Left cardiac atrium (tissue), 4 donors: ENCODE data around the gene PCDHB16. TPM values are rescaled to one million over a fixed set of nuclear protein-coding genes. Genes with fewer than 3 reads are reported as not detected.
"Not testable (repeated sequence)": the region's sequence is repeated elsewhere in the genome, so short reads cannot be mapped to it uniquely, and the experiment has no call there.

Experiments used
- ATAC-seq, 2 donors: fragments of 200-7000 bp; cut with Tn5 transposase; one replicate each; pipeline ENCODE4 v1.9.1; 2020; ENCODE audit warnings: mild to moderate bottlenecking in 2 of 2, moderate library complexity in 2 of 2
- DNase-seq: peaks from one replicate; pipeline ENCODE4 v3.0.0-alpha.2; 2020
- intact Hi-C, 2 donors: fragments of 100-400 bp; cut with DNase I; formaldehyde crosslinking; loops; one replicate each; pipeline versions ENCODE4 v1.14.1 to v1.15.1; 2022 to 2023
- total RNA-seq, 2 donors: library from RNA; stranded (reverse); fragmentation: NEBNext Ultra II Directional; extraction: Animal tissue kit (Norgen Biotek cat#: 25700); gene quantifications; one replicate each; pipeline ENCODE4 v1.2.1, GENCODE V29; 2021
- donor health status: DM: no; HTN: yes; CAD: no.
- donor health status: DM: no; HTN: yes; CAD: no; lungs with severe emphysema.
- donor health status: DM: yes; HTN: yes; CAD: no.
- donor health status: Dilated cardiomyopathy.

PCDHB16 gene
- total RNA-seq, 2 donors from 2014 or later, result 2.6 to 3.1 TPM

DNA sequence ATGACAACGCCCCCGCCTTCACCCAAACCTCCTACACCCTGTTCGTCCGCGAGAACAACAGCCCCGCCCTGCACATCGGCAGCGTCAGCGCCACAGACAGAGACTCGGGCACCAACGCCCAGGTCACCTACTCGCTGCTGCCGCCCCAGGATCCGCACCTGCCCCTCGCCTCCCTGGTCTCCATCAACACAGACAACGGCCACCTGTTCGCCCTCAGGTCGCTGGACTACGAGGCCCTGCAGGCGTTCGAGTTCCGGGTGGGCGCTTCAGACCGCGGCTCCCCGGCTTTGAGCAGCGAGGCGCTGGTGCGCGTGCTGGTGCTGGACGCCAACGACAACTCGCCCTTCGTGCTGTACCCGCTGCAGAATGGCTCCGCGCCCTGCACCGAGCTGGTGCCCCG is 2.8 kb upstream of the PCDHB16 start:
- intact Hi-C loops, result not testable (repeated sequence)

DNA sequence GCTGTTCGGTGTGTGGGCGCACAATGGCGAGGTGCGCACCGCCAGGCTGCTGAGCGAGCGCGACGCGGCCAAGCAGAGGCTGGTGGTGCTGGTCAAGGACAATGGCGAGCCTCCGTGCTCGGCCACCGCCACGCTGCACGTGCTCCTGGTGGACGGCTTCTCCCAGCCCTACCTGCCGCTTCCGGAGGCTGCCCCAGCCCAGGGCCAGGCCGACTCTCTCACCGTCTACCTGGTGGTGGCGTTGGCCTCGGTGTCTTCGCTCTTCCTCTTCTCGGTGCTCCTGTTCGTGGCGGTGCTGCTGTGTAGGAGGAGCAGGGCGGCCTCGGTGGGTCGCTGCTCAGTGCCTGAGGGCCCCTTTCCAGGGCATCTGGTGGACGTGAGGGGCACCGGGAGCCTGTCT is 2.3 kb upstream of the PCDHB16 start:
- intact Hi-C loops, DNase-seq, ATAC-seq: not testable (repeated sequence)

More for the DNA sequence above, 2.8 kb upstream of the PCDHB16 start:
- not testable (repeated sequence) for DNase-seq, ATAC-seq

DNA sequence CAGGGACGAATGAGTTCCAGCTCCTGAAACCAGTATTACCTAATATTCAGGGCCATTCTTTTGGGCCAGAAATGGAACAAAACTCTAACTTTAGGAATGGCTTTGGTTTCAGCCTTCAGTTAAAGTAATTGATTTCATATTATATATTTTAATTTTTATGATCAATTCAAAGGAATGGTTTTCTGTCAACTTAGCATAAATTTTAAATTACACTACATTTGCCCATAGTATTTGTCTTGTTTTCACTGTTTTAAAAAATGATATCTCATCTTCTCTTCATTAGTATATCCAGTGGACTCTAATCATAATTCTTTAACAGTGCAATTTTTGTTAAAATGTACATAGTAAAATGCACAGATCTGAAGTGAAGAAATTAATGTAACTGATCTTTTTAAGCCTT is 1.9 kb upstream of the PCDHB16 start:
- intact Hi-C loops, result no loop called here
- ATAC-seq (no peak), DNase-seq (no peak)

DNA sequence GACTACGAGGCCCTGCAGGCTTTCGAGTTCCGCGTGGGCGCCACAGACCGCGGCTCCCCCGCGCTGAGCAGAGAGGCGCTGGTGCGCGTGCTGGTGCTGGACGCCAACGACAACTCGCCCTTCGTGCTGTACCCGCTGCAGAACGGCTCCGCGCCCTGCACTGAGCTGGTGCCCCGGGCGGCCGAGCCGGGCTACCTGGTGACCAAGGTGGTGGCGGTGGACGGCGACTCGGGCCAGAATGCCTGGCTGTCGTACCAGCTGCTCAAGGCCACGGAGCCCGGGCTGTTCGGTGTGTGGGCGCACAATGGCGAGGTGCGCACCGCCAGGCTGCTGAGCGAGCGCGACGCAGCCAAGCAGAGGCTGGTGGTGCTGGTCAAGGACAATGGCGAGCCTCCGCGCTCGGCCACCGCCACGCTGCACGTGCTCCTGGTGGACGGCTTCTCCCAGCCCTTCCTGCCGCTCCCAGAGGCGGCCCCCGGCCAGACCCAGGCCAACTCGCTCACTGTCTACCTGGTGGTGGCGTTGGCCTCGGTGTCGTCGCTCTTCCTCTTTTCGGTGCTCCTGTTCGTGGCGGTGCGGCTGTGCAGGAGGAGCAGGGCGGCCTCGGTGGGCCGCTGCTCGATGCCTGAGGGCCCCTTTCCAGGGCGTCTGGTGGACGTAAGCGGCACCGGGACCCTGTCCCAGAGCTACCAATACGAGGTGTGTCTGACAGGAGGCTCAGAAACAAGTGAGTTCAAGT is 2.1 kb downstream of the PCDHB16 start:
- intact Hi-C loops, ATAC-seq, DNase-seq: not testable (repeated sequence)

- no peak for DNase-seq
- ATAC-seq, result no peak
Observed at GRCh38 chr5:141186897-141187512, 4.8 kb downstream of the PCDHB16 start, which contains the start of gene PCDHB9. TSS of gene PCDHB9 (plus strand) at chr5:141187161. CDS start at chr5:141187319, 158 bp downstream.

GRCh38 chr5:141188682-141189081 is 6.5 kb downstream of the PCDHB16 start:
- ATAC-seq, intact Hi-C loops: not testable (repeated sequence)

More at GRCh38 chr5:141186897-141187512, 4.8 kb downstream of the PCDHB16 start, which contains the start of gene PCDHB9:
- intact Hi-C loops, result no loop called here

DNA sequence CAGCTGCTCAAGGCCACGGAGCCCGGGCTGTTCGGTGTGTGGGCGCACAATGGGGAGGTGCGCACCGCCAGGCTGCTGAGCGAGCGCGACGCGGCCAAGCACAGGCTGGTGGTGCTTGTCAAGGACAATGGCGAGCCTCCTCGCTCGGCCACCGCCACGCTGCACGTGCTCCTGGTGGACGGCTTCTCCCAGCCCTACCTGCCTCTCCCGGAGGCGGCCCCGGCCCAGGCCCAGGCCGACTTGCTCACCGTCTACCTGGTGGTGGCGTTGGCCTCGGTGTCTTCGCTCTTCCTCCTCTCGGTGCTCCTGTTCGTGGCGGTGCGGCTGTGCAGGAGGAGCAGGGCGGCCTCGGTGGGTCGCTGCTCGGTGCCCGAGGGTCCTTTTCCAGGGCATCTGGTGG is 6.9 kb downstream of the PCDHB16 start:
- DNase-seq, ATAC-seq, intact Hi-C loops: not testable (repeated sequence)

More at GRCh38 chr5:141188682-141189081, 6.5 kb downstream of the PCDHB16 start:
- DNase-seq, result not testable (repeated sequence)

GRCh38 chr5:141192110-141192725 is 10.0 kb downstream of the PCDHB16 start, which contains the start of gene PCDHB10:
TSS of gene PCDHB10 (plus strand) at chr5:141192353. CDS start at chr5:141192553, 200 bp downstream.
- intact Hi-C loops, result no loop called here
- peak; percentile 29 for DNase-seq
- ATAC-seq, result no peak

DNA sequence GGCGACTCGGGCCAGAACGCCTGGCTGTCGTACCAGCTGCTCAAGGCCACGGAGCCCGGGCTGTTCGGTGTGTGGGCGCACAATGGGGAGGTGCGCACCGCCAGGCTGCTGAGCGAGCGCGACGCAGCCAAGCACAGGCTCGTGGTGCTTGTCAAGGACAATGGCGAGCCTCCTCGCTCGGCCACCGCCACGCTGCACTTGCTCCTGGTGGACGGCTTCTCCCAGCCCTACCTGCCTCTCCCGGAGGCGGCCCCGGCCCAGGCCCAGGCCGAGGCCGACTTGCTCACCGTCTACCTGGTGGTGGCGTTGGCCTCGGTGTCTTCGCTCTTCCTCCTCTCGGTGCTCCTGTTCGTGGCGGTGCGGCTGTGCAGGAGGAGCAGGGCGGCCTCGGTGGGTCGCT is 12.1 kb downstream of the PCDHB16 start:
- intact Hi-C loops, ATAC-seq, DNase-seq: not testable (repeated sequence)

- intact Hi-C loops, result no loop called here
- no peak for DNase-seq
- no peak for ATAC-seq
Observed at GRCh38 chr5:141196363-141196762, 14.2 kb downstream of the PCDHB16 start.

DNA sequence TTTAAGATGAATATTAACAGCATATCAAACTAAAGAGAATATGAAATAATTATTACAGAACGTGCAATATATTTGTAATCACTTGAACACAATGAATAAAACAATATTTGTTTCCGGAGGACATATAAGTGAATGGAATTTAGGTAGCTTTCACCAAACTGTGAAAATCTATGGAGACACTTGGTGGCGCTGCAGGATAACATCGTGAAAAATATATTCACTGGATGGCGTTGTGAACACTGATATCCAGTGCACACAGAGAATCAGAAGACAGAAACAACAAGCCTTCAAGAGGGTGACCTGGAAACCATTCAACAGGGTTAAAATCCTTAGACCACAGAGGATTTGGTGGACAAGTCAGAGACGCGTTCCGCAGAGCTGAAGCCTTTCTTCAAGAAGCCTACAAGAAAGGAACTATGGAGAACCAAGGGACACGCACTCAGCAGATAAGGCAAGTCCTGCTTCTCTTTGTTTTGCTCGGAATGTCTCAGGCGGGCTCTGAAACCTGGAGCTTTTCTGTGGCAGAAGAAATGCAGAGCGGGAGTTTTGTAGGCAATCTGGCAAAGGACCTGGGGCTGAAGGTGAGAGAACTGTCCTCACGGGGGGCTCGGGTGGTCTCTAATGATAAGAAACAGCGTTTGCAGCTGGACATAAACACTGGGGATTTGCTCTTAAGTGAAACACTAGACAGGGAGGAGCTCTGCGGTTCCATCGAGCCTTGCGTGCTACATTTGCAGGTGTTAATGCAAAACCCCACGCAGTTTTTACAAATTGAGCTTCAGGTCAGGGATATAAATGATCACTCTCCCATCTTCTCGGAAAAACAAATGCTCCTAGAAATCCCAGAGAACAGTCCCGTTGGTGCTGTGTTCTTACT is 17.4 kb downstream of the PCDHB16 start, which contains the start of gene PCDHB11:
Gene PCDHB11 (plus strand): TSS at position 269 of the 877 bp plus-strand sequence. CDS start 148 bp downstream, at position 417.
- intact Hi-C loops, result loop anchor here in 1 of 2 donors (10.0 kb wide), 1 partner anchor 155 kb away; the partner anchor contains the start of genes PCDHGA4, PCDHGB1 and PCDHGB2
- no peak for DNase-seq
- ATAC-seq, result no peak

GRCh38 chr5:141201126-141201525 is 18.9 kb downstream of the PCDHB16 start:
- not testable (repeated sequence) for ATAC-seq, DNase-seq
- intact Hi-C loops, result loop anchor here in 1 of 2 donors (10.0 kb wide), 1 partner anchor 154 kb away; the partner anchor contains the start of genes PCDHGA4, PCDHGB1 and PCDHGB2

GRCh38 chr5:141201646-141202045 is 19.5 kb downstream of the PCDHB16 start:
- not testable (repeated sequence) for DNase-seq, ATAC-seq
- intact Hi-C loops, result loop anchor here in 1 of 2 donors (10.0 kb wide), 1 partner anchor 153 kb away; the partner anchor contains the start of genes PCDHGA4, PCDHGB1 and PCDHGB2

DNA sequence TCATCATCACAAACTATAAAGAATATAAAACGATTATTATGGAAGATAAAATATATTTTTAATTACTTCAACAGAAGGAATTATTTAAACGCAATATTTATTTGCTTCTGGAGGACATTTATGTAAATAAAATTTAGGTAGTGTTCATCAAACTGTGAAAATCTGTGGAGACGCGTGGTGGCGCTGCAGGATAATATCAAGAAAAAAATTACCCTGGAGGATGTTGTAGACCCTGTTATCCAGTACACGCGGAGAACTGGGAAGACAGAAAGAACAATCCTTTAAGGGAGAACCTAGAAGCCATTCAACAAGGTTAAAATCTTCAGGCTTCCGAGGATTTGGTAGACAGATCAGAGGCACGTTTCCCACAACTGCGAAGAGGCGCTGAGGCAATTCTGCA is 26.3 kb downstream of the PCDHB16 start, which contains the start of gene PCDHB12:
Gene PCDHB12 (plus strand): TSS at position 242 of the 400 bp plus-strand sequence. CDS start 189 bp downstream, outside the sequence.
- no peak for DNase-seq
- intact Hi-C loops, result loop anchor here in 1 of 2 donors (10.0 kb wide), 1 partner anchor 146 kb away; the partner anchor contains the start of genes PCDHGA4, PCDHGB1 and PCDHGB2
- no peak for ATAC-seq

DNA sequence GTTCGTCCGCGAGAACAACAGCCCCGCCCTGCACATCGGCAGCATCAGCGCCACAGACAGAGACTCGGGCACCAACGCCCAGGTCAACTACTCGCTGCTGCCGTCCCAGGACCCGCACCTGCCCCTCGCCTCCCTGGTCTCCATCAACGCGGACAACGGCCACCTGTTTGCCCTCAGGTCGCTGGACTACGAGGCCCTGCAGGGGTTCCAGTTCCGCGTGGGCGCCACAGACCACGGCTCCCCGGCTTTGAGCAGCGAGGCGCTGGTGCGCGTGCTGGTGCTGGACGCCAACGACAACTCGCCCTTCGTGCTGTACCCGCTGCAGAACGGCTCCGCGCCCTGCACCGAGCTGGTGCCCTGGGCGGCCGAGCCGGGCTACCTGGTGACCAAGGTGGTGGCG is 28.1 kb downstream of the PCDHB16 start:
- intact Hi-C loops, result loop anchor here in 1 of 2 donors (10.0 kb wide), 1 partner anchor 365 kb away; no protein-coding TSS in a partner anchor
- ATAC-seq, DNase-seq: not testable (repeated sequence)

GRCh38 chr5:141210849-141211248 is 28.7 kb downstream of the PCDHB16 start:
- intact Hi-C loops, result loop anchor here in 1 of 2 donors (10.0 kb wide), 1 partner anchor 364 kb away; no protein-coding TSS in a partner anchor
- ATAC-seq, DNase-seq: not testable (repeated sequence)

- DNase-seq, result peak; percentile 73
- ATAC-seq, result peak; percentile 75 to 79
- intact Hi-C loops, result loop anchor here in 1 of 2 donors (10.0 kb wide), 1 partner anchor 361 kb away; no protein-coding TSS in a partner anchor
Observed at GRCh38 chr5:141213656-141214339, 31.6 kb downstream of the PCDHB16 start, which contains the start of gene PCDHB13. TSS of gene PCDHB13 (plus strand) at chr5:141213919. CDS start at chr5:141214124, 205 bp downstream.
